NCI-H1694 (cell line): ENCODE measurements around the gene PHLPP1.

Experiments
- DNase-seq: peaks from one replicate; lab custom pipeline; 2025; lab: John Stamatoyannopoulos, UW

Gene PHLPP1

GRCh38 chr18:62810682-62811081 is 95.3 kb downstream of the PHLPP1 start:
- DNase-seq, result no peak

- DNase-seq, result no peak
These were observed 96.3 kb downstream of the PHLPP1 start for GRCh38 chr18:62811674-62812073.

- DNase-seq, result no peak
These were observed 96.9 kb downstream of the PHLPP1 start for GRCh38 chr18:62812242-62812641.

GRCh38 chr18:62812876-62813275 is 97.5 kb downstream of the PHLPP1 start:
- DNase-seq, result no peak

- DNase-seq, result no peak
These were observed 98.9 kb downstream of the PHLPP1 start for GRCh38 chr18:62814132-62814759.

GRCh38 chr18:62825382-62825781 is 110.0 kb downstream of the PHLPP1 start:
- DNase-seq, result no peak

- DNase-seq, result no peak
These were observed 112.1 kb downstream of the PHLPP1 start for GRCh38 chr18:62827397-62827796.

GRCh38 chr18:62828091-62828640 is 112.8 kb downstream of the PHLPP1 start:
- DNase-seq, result no peak

- no peak for DNase-seq
These were observed 113.5 kb downstream of the PHLPP1 start for GRCh38 chr18:62828852-62829251.

- no peak for DNase-seq
These were observed 114.6 kb downstream of the PHLPP1 start for GRCh38 chr18:62829936-62830335.

GRCh38 chr18:62832282-62832681 is 116.9 kb downstream of the PHLPP1 start:
- DNase-seq, result no peak

- DNase-seq, result no peak
These were observed 118.2 kb downstream of the PHLPP1 start for GRCh38 chr18:62833494-62833893.

- no peak for DNase-seq
These were observed 119.4 kb downstream of the PHLPP1 start for GRCh38 chr18:62834715-62835114.

GRCh38 chr18:62837011-62837410 is 121.7 kb downstream of the PHLPP1 start:
- no peak for DNase-seq

- no peak for DNase-seq
These were observed 123.2 kb downstream of the PHLPP1 start for GRCh38 chr18:62838475-62839098.

GRCh38 chr18:62839874-62840713 is 124.8 kb downstream of the PHLPP1 start:
- DNase-seq, result no peak

GRCh38 chr18:62841405-62841804 is 126.1 kb downstream of the PHLPP1 start:
- no peak for DNase-seq

- DNase-seq, result no peak
These were observed 127.6 kb downstream of the PHLPP1 start for GRCh38 chr18:62842898-62843297.

GRCh38 chr18:62844850-62845643 is 129.7 kb downstream of the PHLPP1 start:
- DNase-seq, result no peak

GRCh38 chr18:62846313-62846712 is 131.0 kb downstream of the PHLPP1 start:
- no peak for DNase-seq

GRCh38 chr18:62847081-62847480 is 131.7 kb downstream of the PHLPP1 start:
- no peak for DNase-seq

GRCh38 chr18:62848946-62849345 is 133.6 kb downstream of the PHLPP1 start:
- no peak for DNase-seq
